GM18498 (cell line): ENCODE results near the gene DIPK1A.

Experiments used
- ATAC-seq: cut with Tn5 transposase; IDR thresholded peaks from one replicate; pipeline ENCODE4 v1.9.1; 2021; ENCODE audit warnings: mild to moderate bottlenecking, moderate library complexity; ENCODE audit not compliant: unreplicated experiment

The DIPK1A gene

DNA sequence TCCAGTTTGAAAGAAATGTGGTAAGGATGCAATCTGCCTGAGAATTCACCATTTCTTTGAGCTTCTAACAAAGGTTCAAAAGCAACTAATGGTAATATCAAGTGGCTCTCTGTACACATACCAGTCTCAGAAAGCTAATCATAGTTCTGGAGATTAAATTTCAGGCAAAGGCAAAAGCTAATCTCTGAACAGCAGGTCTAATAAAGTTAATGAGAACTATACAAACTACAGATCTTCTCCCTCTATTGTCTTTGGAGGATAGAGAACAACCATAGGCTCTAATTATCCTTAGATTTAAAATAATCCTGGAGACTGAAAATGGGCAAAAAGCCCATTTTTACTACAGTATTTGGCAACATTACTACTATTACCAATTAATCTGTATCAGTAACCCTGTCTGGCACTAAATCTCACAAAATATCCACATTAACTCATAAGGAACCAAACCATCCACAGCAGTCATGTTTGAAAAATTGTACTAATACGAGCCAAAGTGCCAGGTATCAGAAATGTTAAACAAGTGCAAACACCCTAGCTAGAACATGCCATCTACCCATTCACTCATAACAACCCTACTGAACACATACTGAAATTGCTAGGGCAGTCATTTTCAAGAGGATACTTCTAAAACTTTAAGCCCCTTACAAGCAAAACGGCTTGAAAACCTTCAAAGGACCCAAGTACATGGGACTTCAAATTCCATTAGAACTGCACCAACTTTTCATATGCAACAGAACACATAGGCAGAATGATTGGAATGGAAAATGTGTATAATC, 4.8 kb downstream of the DIPK1A start:
- no peak for ATAC-seq

- peak; percentile 65 for ATAC-seq
Measured at GRCh38 chr1:92953491-92953890, 7.8 kb downstream of the DIPK1A start.

DNA sequence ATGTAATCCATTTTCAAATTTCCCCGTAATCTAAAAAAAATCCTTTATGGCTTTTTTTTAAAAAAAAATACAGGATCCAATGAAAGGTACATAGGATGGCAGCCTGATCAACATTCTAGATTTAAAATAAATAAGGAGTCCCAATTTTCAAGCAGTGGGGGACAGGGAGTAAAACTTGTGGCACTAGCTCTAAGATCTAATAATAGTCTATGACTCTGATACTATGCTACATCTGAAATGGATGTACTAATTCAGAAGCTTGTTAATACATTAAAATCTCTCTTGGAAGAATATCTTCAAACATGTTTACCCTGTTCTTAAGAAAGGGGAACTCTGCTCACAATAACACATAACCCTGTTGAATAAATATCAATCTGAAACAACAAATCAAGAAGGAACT, 8.5 kb downstream of the DIPK1A start:
- ATAC-seq: no peak

GRCh38 chr1:92951141-92951582, 10.1 kb downstream of the DIPK1A start:
- peak; percentile 64 for ATAC-seq

DNA sequence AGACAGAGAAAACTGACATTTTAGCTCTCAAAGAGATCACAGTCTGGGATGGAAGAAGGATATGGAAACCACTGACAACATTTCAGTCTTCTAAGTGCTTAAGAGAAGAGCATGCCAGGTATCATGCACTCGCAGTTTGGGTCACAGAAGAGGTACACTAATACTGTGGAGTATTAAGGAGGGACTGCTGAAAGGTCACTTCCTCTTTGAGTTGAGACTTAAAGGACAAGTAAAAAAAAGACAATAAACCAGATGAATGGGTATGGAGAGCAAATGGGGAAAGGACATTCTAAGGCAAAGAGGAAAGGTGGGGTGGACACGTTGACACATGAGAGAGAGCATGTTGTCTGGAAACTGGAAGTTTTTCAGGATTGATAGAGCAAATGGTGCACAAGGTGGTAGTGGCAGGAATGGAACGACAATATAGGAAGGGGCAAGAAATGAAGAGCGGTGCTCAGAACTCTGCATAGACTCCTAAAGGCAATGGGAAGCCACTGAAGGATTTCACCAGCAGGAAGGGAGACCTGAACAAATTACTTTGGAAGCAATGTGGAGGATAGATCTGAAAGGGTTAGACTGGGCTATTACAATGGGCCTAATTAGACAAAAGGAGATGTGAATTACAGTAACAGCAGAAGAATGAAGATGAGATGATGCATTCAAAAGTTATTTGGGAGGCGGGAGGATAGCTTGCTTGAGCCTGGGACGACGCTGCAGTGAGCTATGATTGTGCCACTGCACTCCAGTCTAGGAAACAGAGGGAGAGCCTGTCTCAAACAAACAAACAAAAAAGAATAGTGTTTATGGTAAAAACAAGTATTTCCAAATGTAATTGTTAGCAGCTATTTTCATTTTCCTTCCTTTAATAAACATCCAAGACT, 11.1 kb downstream of the DIPK1A start:
- ATAC-seq: peak; percentile 36

DNA sequence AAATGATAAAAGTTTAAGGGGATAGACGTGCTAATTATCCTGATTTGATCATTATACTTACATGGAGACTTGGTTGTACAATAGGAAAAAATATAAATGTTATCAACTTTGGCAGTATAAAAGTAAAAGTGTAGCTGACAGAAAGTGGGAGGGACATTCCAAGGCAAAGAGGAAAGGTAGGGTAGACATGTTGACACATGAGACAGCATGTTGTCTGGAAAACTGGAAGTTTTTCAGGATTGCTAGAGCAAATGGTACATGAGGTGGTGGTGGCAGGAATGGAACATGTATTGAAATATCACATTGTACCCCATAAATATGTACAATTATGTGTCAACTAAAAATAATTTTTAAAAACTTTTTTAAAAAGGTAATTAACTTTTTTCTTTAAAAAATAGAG, 13.2 kb downstream of the DIPK1A start:
- no peak for ATAC-seq

- ATAC-seq: no peak
Measured at GRCh38 chr1:92945748-92946270, 15.5 kb downstream of the DIPK1A start.

DNA sequence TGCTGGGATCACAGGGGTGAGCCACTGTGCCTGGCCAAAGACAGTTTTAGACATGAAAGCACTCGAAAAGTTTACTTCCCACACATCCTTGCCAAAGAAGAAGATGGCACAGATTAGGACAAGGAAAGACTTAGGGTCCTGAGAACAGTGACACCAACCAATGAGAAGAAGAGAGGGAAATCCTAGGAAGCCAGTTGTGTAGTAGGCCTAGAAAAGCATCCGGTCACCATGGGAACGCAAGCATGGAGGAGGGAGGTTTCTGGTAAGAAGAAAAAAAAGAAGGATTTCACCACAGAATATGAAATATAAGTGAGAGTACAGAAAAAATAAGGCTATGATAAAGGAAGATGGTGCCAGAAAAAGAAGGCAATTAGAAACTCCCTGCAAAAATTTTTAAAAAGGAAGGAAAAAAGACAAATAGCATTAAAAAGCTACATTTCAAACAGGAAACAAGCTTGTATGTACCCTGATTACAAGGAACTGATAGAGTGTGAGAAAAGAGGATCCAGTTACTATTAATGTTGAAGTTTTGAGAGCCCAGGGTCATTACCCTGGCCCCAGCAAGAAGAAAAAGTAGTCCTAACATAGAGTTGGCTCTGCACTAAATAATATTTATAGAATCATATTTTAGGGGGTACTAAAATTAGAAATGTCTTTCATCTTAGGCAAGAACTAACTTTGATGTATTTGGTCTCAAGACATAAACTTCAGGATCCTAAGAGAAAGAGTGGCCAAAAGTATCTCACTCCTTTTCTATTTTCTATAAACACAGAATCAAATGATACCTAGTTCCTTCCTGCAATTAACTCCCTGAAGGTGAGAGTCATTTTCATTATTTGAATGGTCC, 16.1 kb downstream of the DIPK1A start:
- peak; percentile 54 for ATAC-seq

DNA sequence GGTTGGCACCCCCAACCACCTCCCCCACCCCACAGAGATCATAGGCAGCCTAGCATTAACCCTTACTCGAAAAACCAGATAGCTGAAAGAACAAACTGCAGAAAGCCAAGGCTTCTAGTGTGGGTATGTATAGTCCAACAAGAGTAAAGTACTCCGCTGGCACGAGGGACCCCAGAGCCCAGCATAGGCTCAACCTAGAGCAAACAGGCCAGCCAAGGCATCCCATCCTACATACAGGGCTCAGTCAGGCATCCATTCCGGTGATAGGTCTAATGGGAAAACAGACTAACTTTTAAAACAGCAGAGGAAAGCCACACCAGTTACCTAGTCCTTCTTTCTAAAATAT, 17.8 kb downstream of the DIPK1A start:
- ATAC-seq: no peak

GRCh38 chr1:92940541-92940940, 20.7 kb downstream of the DIPK1A start:
- ATAC-seq: no peak

- no peak for ATAC-seq
Measured at GRCh38 chr1:92937731-92938130, 23.5 kb downstream of the DIPK1A start.

DNA sequence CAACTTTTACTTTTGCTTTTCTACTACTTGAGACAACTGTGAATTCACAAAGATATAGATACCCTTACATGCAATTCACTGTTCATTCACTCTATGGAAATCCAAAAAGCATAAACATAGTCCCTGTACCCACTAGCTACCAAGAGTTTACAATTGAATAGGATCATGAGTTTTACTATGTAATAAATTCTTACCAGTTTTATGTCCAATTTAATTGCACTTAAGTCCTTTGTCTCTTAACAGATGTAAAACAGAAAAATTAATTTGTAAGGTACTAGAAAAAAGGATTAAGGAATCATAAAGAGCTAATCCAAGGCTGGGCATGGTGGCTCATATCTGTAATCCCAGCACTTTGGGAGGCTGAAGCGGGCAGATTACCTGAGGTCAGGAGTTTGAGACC, 24.4 kb downstream of the DIPK1A start:
- ATAC-seq: no peak

- ATAC-seq: no peak
Measured at GRCh38 chr1:92934395-92935378, 26.6 kb downstream of the DIPK1A start.

DNA sequence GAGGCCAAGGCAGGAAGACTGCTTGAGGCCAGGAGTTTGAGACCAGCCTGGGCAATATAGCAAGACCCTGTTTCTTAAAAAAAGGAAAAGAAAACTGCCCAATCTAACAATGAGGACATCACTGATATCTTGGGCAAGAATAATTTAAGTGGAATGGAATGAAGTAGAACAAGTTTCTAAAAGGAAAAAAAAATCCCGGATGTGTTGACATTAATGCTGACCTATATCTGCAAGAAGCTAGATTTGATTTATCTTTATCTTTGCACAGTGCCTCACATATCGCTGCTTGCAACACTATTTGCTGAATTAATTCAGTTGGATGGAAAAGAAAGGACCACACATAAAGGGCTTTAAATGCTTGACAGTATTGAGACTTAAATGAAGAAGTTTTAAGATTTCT, 27.8 kb downstream of the DIPK1A start:
- no peak for ATAC-seq

DNA sequence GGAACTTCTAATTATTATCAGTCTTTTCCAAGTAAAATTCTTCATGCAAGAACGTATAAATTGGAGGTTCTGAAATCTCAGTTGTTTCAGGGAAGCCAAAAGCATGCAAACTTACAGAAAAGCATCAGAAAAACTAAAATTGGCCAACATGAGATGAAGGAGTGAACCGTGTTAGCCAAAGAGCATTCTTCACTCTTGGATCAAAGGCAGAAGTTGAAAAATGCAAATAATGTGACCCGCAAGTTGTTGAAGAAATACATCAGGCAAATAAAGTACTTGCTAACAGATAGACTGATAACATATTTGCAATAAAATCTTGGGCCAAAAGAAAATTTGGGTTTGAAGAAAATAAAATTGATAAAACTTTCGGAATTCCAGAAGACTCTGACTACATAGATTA, 29.6 kb downstream of the DIPK1A start:
- no peak for ATAC-seq

DNA sequence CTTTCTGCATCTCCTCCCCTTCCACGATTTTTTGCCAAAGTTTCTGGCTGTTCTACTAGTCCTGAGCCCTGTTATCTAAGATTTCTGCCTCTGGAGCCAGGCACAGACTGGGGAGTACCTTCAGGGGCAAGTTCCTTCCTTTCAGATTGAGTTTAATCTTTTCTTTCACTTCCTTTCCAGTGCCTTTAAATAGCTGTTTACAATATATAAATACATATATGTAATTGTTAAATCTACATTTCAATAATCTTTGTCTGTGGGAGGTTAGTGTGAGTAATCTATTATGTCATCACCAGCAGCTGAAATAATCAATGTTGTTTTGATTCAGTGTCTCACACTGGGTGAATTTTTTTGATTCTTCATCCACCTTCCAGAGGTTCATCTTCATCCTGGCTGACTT, 31.8 kb downstream of the DIPK1A start:
- peak; percentile 53 for ATAC-seq

- no peak for ATAC-seq
Measured at GRCh38 chr1:92927870-92928269, 33.4 kb downstream of the DIPK1A start.

GRCh38 chr1:92926873-92927272, 34.4 kb downstream of the DIPK1A start:
- no peak for ATAC-seq

GRCh38 chr1:92924501-92924900, 36.8 kb downstream of the DIPK1A start:
- no peak for ATAC-seq

- ATAC-seq: no peak
Measured at GRCh38 chr1:92923664-92924063, 37.6 kb downstream of the DIPK1A start.
